IPS-18a (cell line): ENCODE measurements around the gene IL4.
"Not testable (repeated sequence)": the region's sequence is repeated elsewhere in the genome, so short reads cannot be mapped to it uniquely, and the experiment has no call there.

ENCODE experiments used
- H3K27ac ChIP-seq: one replicate; pipeline ENCODE4 v1.5.1; 2013; ENCODE audit warnings: low read length
- H3K27me3 ChIP-seq: one replicate; pipeline ENCODE4 v1.6.1; 2013; ENCODE audit warnings: mild to moderate bottlenecking, low read length; ENCODE audit not compliant: control insufficient read depth, insufficient read depth
- H3K36me3 ChIP-seq: one replicate; pipeline ENCODE4 v1.6.1; 2013; ENCODE audit warnings: low read depth, low read length; ENCODE audit not compliant: control insufficient read depth
- H3K4me1 ChIP-seq: one replicate; pipeline ENCODE4 v1.6.1; 2013; ENCODE audit warnings: low read depth, low read length; ENCODE audit not compliant: control insufficient read depth
- H3K4me3 ChIP-seq: one replicate; pipeline ENCODE4 v1.5.1; 2013; ENCODE audit warnings: low read length
- H3K9ac ChIP-seq: one replicate; pipeline ENCODE4 v1.6.1; 2013; ENCODE audit warnings: mild to moderate bottlenecking, low read length, moderate library complexity
- H3K9me3 ChIP-seq: one replicate; pipeline ENCODE4 v1.6.1; 2013; ENCODE audit warnings: low read depth, low read length; ENCODE audit not compliant: control insufficient read depth

Gene IL4

DNA sequence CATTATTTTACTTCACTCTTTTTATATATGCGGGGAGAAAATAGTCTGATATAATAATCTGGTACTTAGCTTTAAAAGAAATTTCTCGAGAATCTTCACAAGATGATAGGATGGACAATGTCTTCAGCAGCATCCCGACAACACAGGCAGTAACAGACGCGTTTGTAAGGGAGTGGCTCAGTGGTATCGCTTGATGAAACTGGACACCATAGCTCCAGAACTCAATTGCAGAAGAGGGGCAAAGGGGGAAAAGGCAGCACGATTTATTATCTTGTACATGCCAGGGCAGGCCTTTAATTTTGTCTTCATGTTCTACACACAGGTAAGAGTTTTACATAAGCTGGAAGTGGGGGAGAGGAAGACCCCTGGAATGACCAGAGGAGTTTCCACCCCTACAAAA, 15.7 kb downstream of the IL4 start:
- no peaks in the 10 kb centered on the region for H3K9me3 ChIP-seq
- no peak overlapping the region for H3K9ac ChIP-seq
- H3K27ac ChIP-seq: no peak overlapping the region
- H3K27me3 ChIP-seq: no peaks in the 10 kb centered on the region
- no peaks in the 10 kb centered on the region for H3K36me3 ChIP-seq
- no peaks in the 10 kb centered on the region for H3K4me1 ChIP-seq
- no peak overlapping the region for H3K4me3 ChIP-seq

DNA sequence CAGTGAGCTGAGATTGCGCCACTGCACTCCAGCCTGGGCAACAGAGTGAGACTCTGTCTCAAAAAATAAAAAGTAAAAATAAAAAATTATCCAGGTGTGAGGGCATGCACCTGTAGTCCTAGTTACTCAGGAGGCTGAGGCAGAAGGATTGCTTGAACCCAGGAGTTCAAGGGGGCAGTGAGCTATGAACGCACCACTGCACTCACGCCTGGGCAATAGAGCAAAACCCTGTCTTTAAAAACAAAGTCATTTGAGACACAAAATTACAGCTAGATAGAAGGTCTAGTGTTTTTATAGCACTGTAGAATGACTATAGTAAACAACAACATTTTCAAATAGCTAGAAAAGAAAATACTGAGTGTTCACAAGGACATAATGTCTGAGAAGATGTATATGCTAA, 16.4 kb downstream of the IL4 start:
- Histone ChIP-seq H3K27me3 (no peaks in the 10 kb centered on the region), H3K9me3 (no peaks in the 10 kb centered on the region), H3K36me3 (no peaks in the 10 kb centered on the region), H3K4me1 (no peaks in the 10 kb centered on the region), H3K9ac (no peak overlapping the region), H3K4me3 (no peak overlapping the region), H3K27ac (no peak overlapping the region)

DNA sequence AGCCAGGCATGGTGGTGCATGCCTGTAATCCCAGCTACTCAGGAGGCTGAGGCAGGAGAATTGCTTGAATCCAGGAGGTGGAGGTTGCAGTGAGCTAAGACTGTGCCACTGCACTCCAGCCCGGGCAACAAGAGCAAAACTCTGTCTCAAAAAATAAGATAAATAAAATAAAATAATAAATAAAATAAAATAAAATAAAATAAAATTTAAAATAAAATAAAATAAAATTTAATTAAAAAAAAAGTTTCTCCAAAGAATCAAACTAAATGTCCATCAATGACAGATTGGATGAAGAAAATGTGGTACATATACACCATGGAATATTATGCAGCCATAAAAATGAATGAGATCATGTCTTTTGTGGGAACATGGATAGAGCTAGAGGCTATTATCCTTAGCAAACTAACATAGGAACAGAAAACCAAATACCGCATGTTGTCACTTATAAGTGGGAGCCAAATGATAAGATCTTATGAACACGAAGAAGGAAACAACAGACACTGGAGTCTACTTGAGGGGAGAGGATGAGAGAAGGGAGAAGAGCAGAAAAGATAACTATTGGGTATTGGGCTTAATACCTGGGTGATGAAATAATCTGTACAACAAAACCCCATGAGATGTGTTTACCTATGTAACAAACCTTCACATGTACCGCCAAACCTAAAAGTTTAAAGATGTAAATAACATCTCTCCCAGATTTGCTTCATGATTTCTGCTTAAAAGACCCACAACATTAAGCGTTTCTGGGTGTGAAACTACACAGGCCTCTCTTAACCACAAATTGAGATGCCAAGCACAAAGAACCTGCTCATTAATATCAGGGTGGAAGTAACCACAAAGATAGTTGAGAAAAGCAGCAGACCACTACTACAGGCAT, 18.2 kb downstream of the IL4 start:
- H3K27ac ChIP-seq, H3K4me1 ChIP-seq, H3K36me3 ChIP-seq, H3K4me3 ChIP-seq, H3K27me3 ChIP-seq, H3K9ac ChIP-seq, H3K9me3 ChIP-seq: not testable (repeated sequence)

DNA sequence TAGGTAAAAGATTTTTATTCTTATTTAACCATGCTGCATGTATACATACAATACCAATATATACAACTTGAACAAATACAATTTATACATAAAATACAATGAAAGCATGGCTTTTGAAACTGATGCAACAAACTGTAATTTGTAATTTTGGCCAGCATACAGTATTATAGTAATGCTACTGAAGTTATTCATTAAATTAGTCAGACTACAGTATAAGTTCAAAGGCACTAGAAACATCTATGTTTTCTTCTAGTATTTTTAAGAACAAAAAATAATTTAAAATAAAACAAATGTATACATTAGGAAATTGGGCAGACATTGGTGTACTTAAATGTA, 18.8 kb downstream of the IL4 start:
- Histone ChIP-seq H3K27me3 (no peaks in the 10 kb centered on the region), H3K36me3 (no peaks in the 10 kb centered on the region), H3K27ac (no peak overlapping the region), H3K4me3 (no peak overlapping the region), H3K9ac (no peak overlapping the region), H3K4me1 (no peaks in the 10 kb centered on the region), H3K9me3 (no peaks in the 10 kb centered on the region)

DNA sequence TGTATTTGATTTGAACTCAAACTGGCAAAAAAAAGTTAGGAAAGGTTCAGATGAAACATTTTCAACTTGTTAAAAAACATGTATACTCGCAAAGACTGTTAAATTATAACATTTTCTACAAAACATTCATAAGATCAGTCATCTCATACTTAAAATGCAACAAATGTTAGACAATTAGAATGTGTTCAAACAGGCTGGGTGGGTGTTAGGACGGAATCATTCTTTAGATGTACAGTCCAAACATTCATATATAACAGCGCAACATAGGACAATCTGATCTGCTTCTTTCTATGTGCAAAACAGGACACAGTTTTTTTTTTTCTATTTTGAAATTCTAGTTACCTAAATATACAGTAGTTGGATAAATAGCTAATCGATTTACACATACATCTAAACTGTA, 22.2 kb downstream of the IL4 start:
- Histone ChIP-seq H3K36me3 (peaks cover 15% of the 10 kb centered on the region), H3K9me3 (no peaks in the 10 kb centered on the region), H3K9ac (no peak overlapping the region), H3K4me3 (no peak overlapping the region), H3K4me1 (no peaks in the 10 kb centered on the region), H3K27ac (no peak overlapping the region), H3K27me3 (no peaks in the 10 kb centered on the region)

DNA sequence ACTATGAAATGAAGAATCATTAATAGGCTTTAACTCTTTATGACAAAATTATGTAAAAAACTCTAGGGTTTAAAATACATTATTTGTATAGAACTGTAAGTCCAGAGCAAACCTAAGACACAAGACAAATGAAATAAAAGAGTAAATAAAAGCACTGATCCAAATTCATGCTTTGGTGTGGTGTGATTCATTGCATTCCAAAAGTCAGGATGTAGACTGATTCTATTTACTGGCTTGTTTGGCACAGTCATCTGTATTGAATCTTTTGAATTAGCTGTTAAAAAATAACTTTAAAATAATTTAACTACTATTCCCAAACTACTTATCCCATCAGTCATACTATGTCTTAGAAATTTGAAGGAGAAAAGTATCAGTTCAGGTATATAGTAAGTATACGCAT, 31.1 kb downstream of the IL4 start:
- Histone ChIP-seq H3K27ac (no peak overlapping the region), H3K27me3 (no peaks in the 10 kb centered on the region), H3K4me1 (no peaks in the 10 kb centered on the region), H3K9me3 (no peaks in the 10 kb centered on the region), H3K4me3 (no peak overlapping the region), H3K36me3 (peaks cover 9% of the 10 kb centered on the region), H3K9ac (no peak overlapping the region)

DNA sequence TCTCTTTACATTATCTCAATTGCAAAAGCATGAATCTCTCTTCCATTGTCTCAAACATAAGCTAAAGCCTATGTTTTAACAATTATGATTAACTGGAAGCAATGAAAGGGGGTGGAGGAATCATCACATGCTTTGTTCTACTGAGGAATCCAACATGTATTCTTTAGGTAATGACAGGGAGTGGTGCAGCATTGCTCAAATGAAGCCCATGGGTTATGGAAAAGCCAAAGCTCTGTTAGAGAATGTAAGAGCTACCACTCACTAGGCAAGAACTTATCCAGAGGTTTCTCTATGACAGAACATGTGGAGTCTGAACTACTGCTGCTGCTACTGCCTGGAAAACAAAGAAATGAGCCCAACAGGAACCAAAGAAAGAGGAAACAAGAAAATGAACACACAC, 34.9 kb downstream of the IL4 start:
- Histone ChIP-seq H3K27ac (no peak overlapping the region), H3K27me3 (no peaks in the 10 kb centered on the region), H3K9me3 (no peaks in the 10 kb centered on the region), H3K4me1 (no peaks in the 10 kb centered on the region), H3K4me3 (no peak overlapping the region), H3K36me3 (no peaks in the 10 kb centered on the region), H3K9ac (no peak overlapping the region)

DNA sequence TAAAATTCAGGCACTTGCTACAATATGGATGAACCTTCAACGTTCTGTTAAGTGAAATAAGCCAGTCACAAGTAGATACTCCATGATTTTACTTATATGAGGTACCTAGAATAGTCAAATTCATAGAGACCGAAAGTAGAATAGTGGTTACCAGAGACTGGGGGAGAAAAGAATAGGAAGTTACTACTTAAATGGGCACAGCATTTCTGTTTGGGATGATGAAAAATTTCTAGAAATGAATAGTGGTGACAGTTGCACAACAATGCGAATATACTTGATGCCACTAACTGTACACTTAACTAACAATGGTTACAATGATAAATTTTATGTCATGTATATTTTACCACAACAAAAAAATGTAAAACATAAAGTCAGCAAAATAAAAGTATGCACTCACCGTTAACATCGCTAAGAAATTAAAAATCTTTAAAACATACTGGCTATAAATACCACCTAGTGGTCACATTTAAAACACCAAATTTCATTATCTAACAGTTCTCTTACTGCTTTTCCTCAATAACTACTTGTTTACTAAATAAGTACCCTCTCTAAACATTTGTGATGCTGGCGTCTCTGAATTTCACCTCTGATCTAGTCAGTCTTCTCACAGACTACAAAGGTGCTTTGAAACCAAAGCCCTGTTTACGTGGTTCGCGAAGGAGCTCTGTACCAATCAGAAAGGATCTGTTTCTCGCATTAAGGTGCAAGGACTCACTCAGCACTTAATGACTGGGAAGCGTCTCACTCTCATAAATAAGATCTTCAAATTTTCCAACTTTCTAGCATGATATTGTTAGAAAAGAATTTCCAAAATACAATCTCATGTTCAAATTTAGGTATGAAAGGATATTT, 40.9 kb downstream of the IL4 start:
- no peaks in the 10 kb centered on the region for H3K9me3 ChIP-seq
- no peaks in the 10 kb centered on the region for H3K27me3 ChIP-seq
- H3K9ac ChIP-seq: no peak overlapping the region
- H3K4me1 ChIP-seq: no peaks in the 10 kb centered on the region
- H3K36me3 ChIP-seq: no peaks in the 10 kb centered on the region
- no peak overlapping the region for H3K4me3 ChIP-seq
- H3K27ac ChIP-seq: no peak overlapping the region

DNA sequence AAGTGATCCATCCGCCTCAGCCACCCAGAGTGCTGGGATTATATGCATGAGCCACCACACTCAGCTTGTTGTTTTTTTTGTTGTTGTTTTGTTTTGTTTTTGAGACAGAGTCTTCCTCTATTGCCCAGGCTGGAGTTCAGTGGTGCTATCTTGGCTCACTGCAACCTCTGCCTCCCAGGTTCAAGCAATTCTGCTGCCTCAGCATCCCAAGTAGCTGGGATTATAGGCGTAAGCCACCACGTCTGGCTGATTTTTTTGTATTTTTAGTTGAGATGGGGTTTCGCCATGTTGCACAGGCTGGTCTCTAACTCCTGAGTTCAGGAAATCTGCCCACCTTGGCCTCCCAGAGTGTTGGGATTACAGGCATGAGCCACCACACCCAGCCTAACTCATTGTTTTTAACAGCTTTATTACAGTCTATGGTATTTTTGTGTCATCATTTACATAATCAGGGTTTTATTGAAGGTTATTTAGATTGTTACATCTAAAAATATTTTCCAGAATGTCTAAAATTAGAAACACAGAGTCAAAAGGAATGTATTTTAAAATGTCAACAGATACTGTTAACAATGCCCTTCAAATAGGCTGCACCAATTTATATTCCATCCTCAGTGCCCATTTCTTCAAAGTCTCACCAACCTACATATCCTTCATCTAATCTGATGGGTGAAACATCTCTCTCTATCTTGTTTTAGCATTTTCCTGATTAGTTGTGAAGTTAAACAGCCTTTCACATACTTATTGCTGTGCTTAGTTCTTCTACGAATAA, 44.9 kb downstream of the IL4 start:
- Histone ChIP-seq H3K4me1 (no peaks in the 10 kb centered on the region), H3K27ac (no peak overlapping the region), H3K4me3 (no peak overlapping the region), H3K27me3 (no peaks in the 10 kb centered on the region), H3K9ac (no peak overlapping the region), H3K9me3 (no peaks in the 10 kb centered on the region), H3K36me3 (no peaks in the 10 kb centered on the region)

DNA sequence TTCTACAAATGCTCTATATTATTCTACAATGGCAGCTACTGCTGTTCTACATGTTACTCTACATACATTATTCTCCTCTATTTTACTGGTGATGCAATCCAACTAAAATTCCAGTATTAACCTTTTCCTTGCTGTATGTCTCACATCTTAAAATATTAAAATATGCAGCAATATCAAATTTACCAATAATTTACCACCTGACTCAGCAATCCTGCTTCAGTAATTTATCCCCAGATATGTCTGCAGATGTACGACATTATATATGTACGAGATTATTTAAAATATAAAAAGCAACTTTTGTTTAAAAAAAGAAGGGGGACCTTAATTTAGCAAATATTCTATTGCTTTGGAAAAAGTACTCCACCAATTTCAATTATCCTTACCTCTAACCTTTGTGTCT, 52.0 kb downstream of the IL4 start:
- Histone ChIP-seq H3K4me3 (no peak overlapping the region), H3K27ac (no peak overlapping the region)

DNA sequence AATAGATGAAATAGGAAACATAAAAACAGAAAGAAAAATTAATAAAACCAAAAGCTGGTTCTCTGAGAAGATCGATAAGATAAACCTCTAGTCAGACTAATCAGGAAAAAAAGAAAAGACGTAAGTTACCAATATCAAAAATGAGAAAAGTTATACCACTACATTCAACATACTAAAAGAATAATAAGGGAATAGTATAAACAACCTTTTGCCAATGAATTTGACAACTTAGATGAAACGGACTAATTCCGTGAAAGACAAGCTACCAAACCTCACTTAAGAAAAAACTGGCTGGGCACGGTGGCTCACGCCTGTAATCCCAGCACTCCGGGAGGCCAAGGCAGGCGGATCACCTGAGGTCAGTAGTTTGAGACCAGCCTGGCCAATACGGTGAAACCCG, 56.1 kb downstream of the IL4 start:
- Histone ChIP-seq H3K4me3 (no peak overlapping the region), H3K9ac (no peak overlapping the region), H3K27me3 (no peaks in the 10 kb centered on the region), H3K36me3 (no peaks in the 10 kb centered on the region), H3K27ac (no peak overlapping the region), H3K9me3 (no peaks in the 10 kb centered on the region), H3K4me1 (no peaks in the 10 kb centered on the region)

More for the DNA sequence above, 52.0 kb downstream of the IL4 start:
- no peaks in the 10 kb centered on the region for H3K36me3 ChIP-seq
- no peaks in the 10 kb centered on the region for H3K9me3 ChIP-seq
- no peaks in the 10 kb centered on the region for H3K4me1 ChIP-seq
- H3K27me3 ChIP-seq: no peaks in the 10 kb centered on the region
- no peak overlapping the region for H3K9ac ChIP-seq
